Hepatocyte (in vitro differentiated cells): ENCODE data around the gene TUB. TPM values are rescaled to one million over a fixed set of nuclear protein-coding genes. Genes with fewer than 3 reads are reported as not detected.

Source experiments
- DNase-seq: peaks from one replicate; pipeline ENCODE4 v3.0.0-alpha.2; 2016; ENCODE audit warnings: low spot score
- H2AFZ ChIP-seq: fragments of 200-600 bp; sonication (generic); 2 replicates; pipeline ENCODE4 v1.6.0; 2016; ENCODE audit warnings: antibody characterized with exemption, mild to moderate bottlenecking
- H3K27ac ChIP-seq: fragments of 200-600 bp; sonication (generic); 2 replicates; pipeline ENCODE4 v1.5.1; 2016; ENCODE audit warnings: mild to moderate bottlenecking
- H3K27me3 ChIP-seq: fragments of 200-600 bp; sonication (generic); 2 replicates; pipeline ENCODE4 v1.6.1; 2016
- H3K36me3 ChIP-seq: fragments of 200-600 bp; sonication (generic); replicated peaks from 2 replicates; pipeline ENCODE4 v1.5.1; 2016; ENCODE audit warnings: low read depth; ENCODE audit not compliant: insufficient read depth
- H3K4me1 ChIP-seq: fragments of 200-600 bp; sonication (generic); 2 replicates; pipeline ENCODE4 v1.5.1; 2016; ENCODE audit warnings: mild to moderate bottlenecking, moderate library complexity; ENCODE audit not compliant: insufficient read depth
- H3K4me2 ChIP-seq: fragments of 200-600 bp; sonication (generic); 2 replicates; pipeline ENCODE4 v1.6.0; 2016
- H3K4me3 ChIP-seq: fragments of 200-600 bp; sonication (generic); 2 replicates; pipeline ENCODE4 v1.5.1; 2016; ENCODE audit warnings: mild to moderate bottlenecking
- H3K79me2 ChIP-seq: fragments of 200-600 bp; sonication (generic); 2 replicates; pipeline ENCODE4 v1.6.0; 2017; ENCODE audit warnings: mild to moderate bottlenecking
- H3K9me2 ChIP-seq: fragments of 200-600 bp; sonication (generic); replicated peaks from 2 replicates; pipeline ENCODE4 v1.6.0; 2017; ENCODE audit warnings: mild to moderate bottlenecking; ENCODE audit not compliant: insufficient read depth
- H3K9me3 ChIP-seq: fragments of 200-600 bp; sonication (generic); 2 replicates; pipeline ENCODE4 v1.5.1; 2016; ENCODE audit warnings: low read depth, mild to moderate bottlenecking
- H4K20me1 ChIP-seq: fragments of 200-600 bp; sonication (generic); 2 replicates; pipeline ENCODE4 v1.6.0; 2016; ENCODE audit warnings: mild to moderate bottlenecking; ENCODE audit not compliant: insufficient read depth, poor library complexity, severe bottlenecking
- CTCF ChIP-seq: fragments of 200-600 bp; sonication (generic); IDR thresholded peaks from 2 replicates; pipeline ENCODE4 v1.5.1; 2016; ENCODE audit warnings: antibody characterized with exemption, mild to moderate bottlenecking; ENCODE audit not compliant: poor library complexity
- EZH2 ChIP-seq: fragments of 200-600 bp; sonication (generic); IDR thresholded peaks from 2 replicates; pipeline ENCODE4 v1.6.1; 2016; ENCODE audit warnings: antibody characterized with exemption, mild to moderate bottlenecking, borderline replicate concordance
- EZH2phosphoT487 ChIP-seq: fragments of 200-600 bp; sonication (generic); IDR thresholded peaks from one replicate; pipeline ENCODE4 v1.6.1; 2018; ENCODE audit warnings: antibody characterized with exemption, mild to moderate bottlenecking, low read depth, moderate library complexity; ENCODE audit not compliant: unreplicated experiment, severe bottlenecking
- WGBS: methylation state at CpG from one replicate; pipeline ENCODE4 v1.1.6; 2016; ENCODE audit warnings: low lambda C conversion rate; ENCODE audit errors: missing lambda C conversion rate; 5-methylcytosine and 5-hydroxymethylcytosine counted together
- polyA plus RNA-seq: library from polyadenylated mRNA; unstranded; fragments of >200 nt; fragmentation: Nextera tagmentation; extraction: Ambion mirVana; gene quantifications from 2 replicates; pipeline ENCODE4 v1.2.1, GENCODE V29; 2016
- total RNA-seq: library from RNA; depleted of rRNA; stranded (reverse); fragments of >200 nt; gene quantifications from 2 replicates; pipeline ENCODE4 v1.2.3, GENCODE V29; 2014

TUB gene
- total and polyA plus RNA-seq, 2 experiments from 2014 or later: 5.0 to 18.7 TPM

DNA sequence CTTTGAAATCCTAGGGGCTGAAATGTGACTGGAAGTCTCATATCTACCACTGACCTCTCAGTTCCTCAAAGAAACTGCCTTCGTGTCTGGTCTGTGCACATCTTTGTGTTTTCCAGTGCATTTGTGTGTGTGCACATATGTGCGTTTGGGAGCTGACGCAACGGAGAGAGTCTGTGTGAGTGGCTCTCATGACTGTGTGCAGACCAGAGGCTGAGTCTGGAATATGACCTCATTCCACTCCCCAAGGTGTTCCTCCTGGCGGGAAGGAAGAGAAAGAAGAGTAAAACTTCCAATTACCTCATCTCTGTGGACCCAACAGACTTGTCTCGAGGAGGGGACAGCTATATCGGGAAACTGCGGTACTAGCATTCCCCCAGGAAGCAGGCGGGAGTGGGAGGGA lies 16.5 kb downstream of the TUB start:
- Histone ChIP-seq H3K27me3 (no peaks in the 10 kb centered on the region), H3K9me3 (no peaks in the 10 kb centered on the region), H3K4me3 (no peak overlapping the region), H3K4me1 (no peaks in the 10 kb centered on the region), H2AFZ (no peak overlapping the region), H3K79me2 (no peaks in the 10 kb centered on the region), H3K36me3 (no peaks in the 10 kb centered on the region), H4K20me1 (no peaks in the 10 kb centered on the region), H3K27ac (no peak overlapping the region), H3K9me2 (no peaks in the 10 kb centered on the region), H3K4me2 (no peak overlapping the region)
- WGBS: 89% methylated on average over 9 of the region's 9 CpGs
- DNase-seq: no peak
- TF ChIP-seq EZH2 (no peak), CTCF (no peak), EZH2phosphoT487 (no peak)

- DNase-seq: no peak
- Histone ChIP-seq H3K79me2 (no peaks in the 10 kb centered on the region), H3K27me3 (no peaks in the 10 kb centered on the region), H3K36me3 (no peaks in the 10 kb centered on the region), H3K4me1 (no peaks in the 10 kb centered on the region), H3K4me3 (no peak overlapping the region), H3K9me3 (no peaks in the 10 kb centered on the region), H3K27ac (no peak overlapping the region), H4K20me1 (no peaks in the 10 kb centered on the region), H2AFZ (no peak overlapping the region), H3K9me2 (no peaks in the 10 kb centered on the region), H3K4me2 (no peak overlapping the region)
- WGBS: 96% methylated on average over 2 of the region's 2 CpGs
- TF ChIP-seq EZH2phosphoT487: no peak
- no peak for TF ChIP-seq CTCF
- no peak for TF ChIP-seq EZH2
These were observed 16.9 kb downstream of the TUB start for GRCh38 chr11:8097926-8098325.

DNA sequence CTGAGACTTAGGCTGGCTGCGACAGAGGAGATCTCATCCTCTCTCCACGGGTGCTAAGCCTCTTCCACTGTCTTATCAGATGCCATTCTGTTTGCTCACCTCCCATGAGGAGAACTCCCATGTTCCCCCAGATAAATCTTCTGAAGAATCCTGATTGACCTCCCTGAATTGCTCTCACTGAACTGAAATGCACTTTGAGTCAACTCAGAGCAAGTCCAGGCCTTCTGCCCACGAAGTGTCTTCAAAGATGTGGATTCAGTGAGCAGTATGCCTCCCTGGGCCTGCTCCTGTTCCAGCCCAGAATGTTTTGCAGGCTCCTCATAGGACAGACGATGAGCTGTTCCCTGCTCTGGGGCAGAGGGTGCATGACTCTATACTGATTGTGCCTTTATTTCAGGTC lies 17.4 kb downstream of the TUB start:
- DNase-seq: no peak
- no peak for TF ChIP-seq CTCF
- TF ChIP-seq EZH2phosphoT487: no peak
- no peak for TF ChIP-seq EZH2
- WGBS: 44% methylated on average over 4 of the region's 4 CpGs
- Histone ChIP-seq H3K27me3 (no peaks in the 10 kb centered on the region), H4K20me1 (no peaks in the 10 kb centered on the region), H3K9me3 (no peaks in the 10 kb centered on the region), H3K9me2 (no peaks in the 10 kb centered on the region), H3K27ac (no peak overlapping the region), H3K4me1 (no peaks in the 10 kb centered on the region), H2AFZ (no peak overlapping the region), H3K4me2 (no peak overlapping the region), H3K36me3 (no peaks in the 10 kb centered on the region), H3K4me3 (no peak overlapping the region), H3K79me2 (no peaks in the 10 kb centered on the region)

- no peaks in the 10 kb centered on the region for H3K9me3 ChIP-seq
- H3K36me3 ChIP-seq: no peaks in the 10 kb centered on the region
- no peak for DNase-seq
- no peak overlapping the region for H2AFZ ChIP-seq
- H3K27me3 ChIP-seq: no peaks in the 10 kb centered on the region
- WGBS: 83% methylated on average over 6 of the region's 6 CpGs
- H3K9me2 ChIP-seq: no peaks in the 10 kb centered on the region
- no peaks in the 10 kb centered on the region for H3K79me2 ChIP-seq
- no peak overlapping the region for H3K4me2 ChIP-seq
- no peak overlapping the region for H3K4me3 ChIP-seq
- no peaks in the 10 kb centered on the region for H3K4me1 ChIP-seq
- H3K27ac ChIP-seq: no peak overlapping the region
- TF ChIP-seq CTCF (no peak), EZH2 (no peak), EZH2phosphoT487 (no peak)
- no peaks in the 10 kb centered on the region for H4K20me1 ChIP-seq
These were observed 17.9 kb downstream of the TUB start for GRCh38 chr11:8098879-8099278.
